ENCODE measurements around the gene PRDM16.

DNA sequence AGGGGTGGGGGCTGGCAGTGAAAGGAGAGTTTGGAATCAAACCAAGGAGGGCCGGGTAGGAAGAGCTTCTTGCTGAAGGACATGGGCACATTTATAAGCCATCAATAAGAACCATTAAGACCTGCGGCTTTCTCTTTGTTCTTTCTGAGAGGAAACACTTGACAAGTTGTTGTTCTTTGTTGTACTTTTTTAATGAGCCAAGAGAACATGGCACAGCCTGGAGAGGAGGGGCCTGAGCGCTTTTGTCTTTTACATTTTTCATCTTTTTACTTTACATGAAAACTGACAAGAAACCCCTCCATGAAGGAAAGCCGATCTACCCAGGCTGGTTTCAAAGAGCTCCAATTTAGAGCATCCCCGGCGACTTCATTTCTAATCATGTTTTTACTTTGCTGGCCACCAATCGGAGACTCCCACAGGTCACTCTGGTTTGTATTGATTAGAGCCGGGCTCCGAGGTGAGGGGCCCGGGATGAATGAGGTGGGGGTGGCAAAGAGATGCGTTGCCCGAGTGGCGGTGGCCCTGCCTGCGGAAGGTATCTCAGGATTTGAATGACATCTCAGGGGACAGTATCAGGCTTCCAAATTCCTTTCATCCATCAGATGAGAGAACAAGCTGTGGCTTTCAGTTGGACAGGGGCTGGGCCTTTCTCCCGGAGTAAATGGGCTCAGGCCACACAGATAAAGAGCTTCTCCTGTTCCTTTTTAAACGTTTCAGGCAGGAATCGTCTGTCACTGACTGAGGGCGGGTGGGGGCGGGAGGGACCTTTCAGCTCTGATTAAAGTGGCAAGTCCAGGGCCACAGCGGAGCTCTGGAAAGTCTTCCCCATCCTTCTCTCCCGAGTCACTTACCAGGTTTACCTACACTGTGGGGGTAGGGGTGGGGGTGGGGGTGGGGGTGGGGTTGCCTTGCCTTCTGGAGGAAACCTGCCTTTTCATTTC lies 246.7 kb downstream of the PRDM16 start:
- no peak for TF ChIP-seq POLR2A (IDR thresholded peaks at IDR 0.05; ENCODE audit: borderline replicate concordance, extremely low read depth, insufficient read depth, insufficient read length)
- TF ChIP-seq, protein P1, sequence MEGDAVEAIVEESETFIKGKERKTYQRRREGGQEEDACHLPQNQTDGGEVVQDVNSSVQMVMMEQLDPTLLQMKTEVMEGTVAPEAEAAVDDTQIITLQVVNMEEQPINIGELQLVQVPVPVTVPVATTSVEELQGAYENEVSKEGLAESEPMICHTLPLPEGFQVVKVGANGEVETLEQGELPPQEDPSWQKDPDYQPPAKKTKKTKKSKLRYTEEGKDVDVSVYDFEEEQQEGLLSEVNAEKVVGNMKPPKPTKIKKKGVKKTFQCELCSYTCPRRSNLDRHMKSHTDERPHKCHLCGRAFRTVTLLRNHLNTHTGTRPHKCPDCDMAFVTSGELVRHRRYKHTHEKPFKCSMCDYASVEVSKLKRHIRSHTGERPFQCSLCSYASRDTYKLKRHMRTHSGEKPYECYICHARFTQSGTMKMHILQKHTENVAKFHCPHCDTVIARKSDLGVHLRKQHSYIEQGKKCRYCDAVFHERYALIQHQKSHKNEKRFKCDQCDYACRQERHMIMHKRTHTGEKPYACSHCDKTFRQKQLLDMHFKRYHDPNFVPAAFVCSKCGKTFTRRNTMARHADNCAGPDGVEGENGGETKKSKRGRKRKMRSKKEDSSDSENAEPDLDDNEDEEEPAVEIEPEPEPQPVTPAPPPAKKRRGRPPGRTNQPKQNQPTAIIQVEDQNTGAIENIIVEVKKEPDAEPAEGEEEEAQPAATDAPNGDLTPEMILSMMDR (IDR thresholded peaks at IDR 0.05 in 2 of 3, conservative IDR thresholded peaks at IDR 0.05 in 1 of 3; ENCODE audit: borderline replicate concordance in 1 of 3, insufficient read depth in 1 of 3, low read depth in 2 of 3, low read length in 2 of 3): no peak
- TF ChIP-seq ZFX (IDR thresholded peaks at IDR 0.05): no peak
- no peak for TF ChIP-seq YY1 (IDR thresholded peaks at IDR 0.05; ENCODE audit: extremely low read depth, insufficient replicate concordance, low read depth, low read length)
- no peak for TF ChIP-seq POLR2AphosphoS5 (IDR thresholded peaks at IDR 0.05; ENCODE audit: low read depth, low read length)
- no peak for TF ChIP-seq CEBPB (IDR thresholded peaks at IDR 0.05; ENCODE audit: low read depth)
- no peak for TF ChIP-seq TCF7L2 (IDR thresholded peaks at IDR 0.05; ENCODE audit: borderline replicate concordance, extremely low read depth, insufficient read depth, insufficient read length)
- no peak for TF ChIP-seq RAD21 (IDR thresholded peaks at IDR 0.05; ENCODE audit: low read depth)
- no peak for TF ChIP-seq FOSL1 (IDR thresholded peaks at IDR 0.05; ENCODE audit: low read depth)
- TF ChIP-seq CBX3 (IDR thresholded peaks at IDR 0.05; ENCODE audit: low read depth): no peak
- TF ChIP-seq, protein P2, sequence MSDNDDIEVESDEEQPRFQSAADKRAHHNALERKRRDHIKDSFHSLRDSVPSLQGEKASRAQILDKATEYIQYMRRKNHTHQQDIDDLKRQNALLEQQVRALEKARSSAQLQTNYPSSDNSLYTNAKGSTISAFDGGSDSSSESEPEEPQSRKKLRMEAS (IDR thresholded peaks at IDR 0.05): no peak
- TF ChIP-seq EZH2phosphoT487 (IDR thresholded peaks at IDR 0.05; ENCODE audit: borderline replicate concordance): no peak
